ENCODE results near the gene TMEM242.

TMEM242 gene

GRCh38 chr6:157264701-157265100 lies 58.6 kb downstream of the TMEM242 start:
- no peaks in the 10 kb centered on the region for H3K9me3 ChIP-seq (ENCODE audit: control insufficient read depth, insufficient read depth, low read depth, low read length)
- TF ChIP-seq SP2 (tag by site-specific recombination; IDR thresholded peaks at IDR 0.05) (no peak), KLF1 (tag by site-specific recombination; IDR thresholded peaks at IDR 0.05) (no peak), KLF17 (tag by site-specific recombination; IDR thresholded peaks at IDR 0.05) (no peak), ZNF174 (tag by site-specific recombination; IDR thresholded peaks at IDR 0.05) (no peak), ZNF138 (tag by site-specific recombination; IDR thresholded peaks at IDR 0.05; ENCODE audit: borderline replicate concordance) (no peak), ZFHX2 (tag by site-specific recombination; conservative IDR thresholded peaks at IDR 0.05) (no peak), OSR2 (tag by site-specific recombination; IDR thresholded peaks at IDR 0.05) (no peak)
- CTCF ChIA-PET: interaction anchor here (2.1 kb wide), 1 partner anchor 10 kb away, joined by 7 read pairs; no protein-coding TSS in a partner anchor
- no peaks in the 10 kb centered on the region for H3K36me3 ChIP-seq (ENCODE audit: control insufficient read depth in 2 of 2, insufficient read depth in 1 of 2, low read length in 2 of 2)
- POLR2A ChIA-PET: no interaction called here
- no peak overlapping the region for H3K4me3 ChIP-seq (ENCODE audit: low read depth, low read length)
- no peaks in the 10 kb centered on the region for H3K4me1 ChIP-seq (ENCODE audit: control insufficient read depth, insufficient read depth, low read length)
- no peak overlapping the region for H3K27ac ChIP-seq (ENCODE audit: extremely low read depth, low read depth, low read length)

- no peak overlapping the region for H3K27ac ChIP-seq (ENCODE audit: extremely low read depth, low read depth, low read length)
- no peaks in the 10 kb centered on the region for H3K36me3 ChIP-seq (ENCODE audit: control insufficient read depth in 2 of 2, insufficient read depth in 1 of 2, low read length in 2 of 2)
- CTCF ChIA-PET: interaction anchor here (0.7 to 2.1 kb wide), 2 partner anchors 11 kb away, joined by 4 to 7 read pairs; no protein-coding TSS in a partner anchor
- H3K4me1 ChIP-seq (ENCODE audit: control insufficient read depth, insufficient read depth, low read length): no peaks in the 10 kb centered on the region
- TF ChIP-seq ZBTB7A (tag by site-specific recombination; IDR thresholded peaks at IDR 0.05; ENCODE audit: low read depth) (no peak), ZNF280C (tag by site-specific recombination; IDR thresholded peaks at IDR 0.05) (no peak), PBX3 (CRISPR knock-in tag; IDR thresholded peaks at IDR 0.05) (no peak), OVOL3 (tag by site-specific recombination; IDR thresholded peaks at IDR 0.05) (no peak), HOXD13 (CRISPR knock-in tag; IDR thresholded peaks at IDR 0.05; ENCODE audit: borderline replicate concordance) (no peak)
- H3K4me3 ChIP-seq (ENCODE audit: low read depth, low read length): no peak overlapping the region
- POLR2A ChIA-PET: no interaction called here
- no peaks in the 10 kb centered on the region for H3K9me3 ChIP-seq (ENCODE audit: control insufficient read depth, insufficient read depth, low read depth, low read length)
These were observed 59.4 kb downstream of the TMEM242 start for GRCh38 chr6:157263881-157264397.

GRCh38 chr6:157263146-157263545 lies 60.2 kb downstream of the TMEM242 start:
- H3K9me3 ChIP-seq (ENCODE audit: control insufficient read depth, insufficient read depth, low read depth, low read length): no peaks in the 10 kb centered on the region
- no peak overlapping the region for H3K4me3 ChIP-seq (ENCODE audit: low read depth, low read length)
- no peaks in the 10 kb centered on the region for H3K36me3 ChIP-seq (ENCODE audit: control insufficient read depth in 2 of 2, insufficient read depth in 1 of 2, low read length in 2 of 2)
- ChIA-PET POLR2A (no interaction called here), CTCF (interaction anchor here (0.7 to 1.6 kb wide), 3 partner anchors 9 to 1048 kb away, joined by 3 to 4 read pairs (median 4); no protein-coding TSS in a partner anchor)
- no peak overlapping the region for H3K27ac ChIP-seq (ENCODE audit: extremely low read depth, low read depth, low read length)
- no peaks in the 10 kb centered on the region for H3K4me1 ChIP-seq (ENCODE audit: control insufficient read depth, insufficient read depth, low read length)
- TF ChIP-seq ZBTB8A (tag by site-specific recombination; IDR thresholded peaks at IDR 0.05) (no peak), ZNF175 (tag by site-specific recombination; IDR thresholded peaks at IDR 0.05) (no peak), ZNF76 (tag by site-specific recombination; IDR thresholded peaks at IDR 0.05; ENCODE audit: borderline replicate concordance, low read depth) (no peak), ZSCAN4 (tag by site-specific recombination; IDR thresholded peaks at IDR 0.05) (no peak), ZNF548 (tag by site-specific recombination; IDR thresholded peaks at IDR 0.05) (no peak), ZNF292 (tag by site-specific recombination; IDR thresholded peaks at IDR 0.05; ENCODE audit: borderline replicate concordance, low read depth) (no peak), SETDB1 (IDR thresholded peaks at IDR 0.05; ENCODE audit: insufficient read length, low read length) (no peak), ZNF670 (tag by site-specific recombination; IDR thresholded peaks at IDR 0.05; ENCODE audit: low read depth) (no peak), ZNF138 (tag by site-specific recombination; IDR thresholded peaks at IDR 0.05; ENCODE audit: borderline replicate concordance) (no peak), ZNF747 (tag by site-specific recombination; IDR thresholded peaks at IDR 0.05) (no peak), GLIS2 (tag by site-specific recombination; IDR thresholded peaks at IDR 0.05) (no peak), GLIS1 (tag by site-specific recombination; IDR thresholded peaks at IDR 0.05) (no peak), GFI1B (tag by site-specific recombination; IDR thresholded peaks at IDR 0.05) (no peak), ATF2 (tag by site-specific recombination; IDR thresholded peaks at IDR 0.05; ENCODE audit: low read depth) (no peak), ZNF24 (tag by site-specific recombination; IDR thresholded peaks at IDR 0.05) (no peak)
